ENCODE measurements around the gene CAMSAP1.

DNA sequence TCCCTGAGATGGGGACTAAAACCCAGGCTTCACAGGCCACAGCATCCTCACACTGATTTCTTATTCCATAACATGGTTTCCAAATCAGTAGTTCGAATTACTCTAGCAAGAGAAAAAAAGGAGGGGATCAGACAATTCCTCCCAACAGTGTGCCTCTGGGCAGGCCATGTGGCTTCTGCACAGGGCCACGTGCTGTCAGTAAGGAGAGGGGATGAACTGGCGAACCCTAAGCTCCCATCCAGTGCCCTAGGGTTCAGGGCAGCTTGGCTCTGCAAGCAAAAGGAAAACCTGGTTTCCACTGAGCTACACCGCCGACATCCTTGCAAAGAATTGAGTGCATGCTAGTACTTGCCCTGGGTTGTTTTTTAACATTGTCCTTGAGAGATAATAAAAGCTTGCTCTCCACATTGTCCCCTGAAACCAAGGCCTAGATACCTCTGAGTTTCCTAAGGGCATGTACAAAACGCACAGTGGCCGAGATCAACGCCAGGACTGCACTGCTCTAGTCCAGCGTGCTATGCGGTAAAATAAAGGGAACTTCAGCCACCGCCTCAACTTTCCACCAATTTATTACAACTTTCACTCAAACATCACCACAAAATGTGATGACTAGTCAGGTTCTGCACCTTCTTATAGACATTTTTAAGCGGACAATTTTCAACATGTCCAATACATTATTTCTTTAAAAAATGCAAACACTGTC is 4.5 kb downstream of the CAMSAP1 start:
- TF ChIP-seq YY1 (IDR thresholded peaks at IDR 0.05; ENCODE audit: insufficient read depth, insufficient read length) (no peak), ZNF274 (IDR thresholded peaks at IDR 0.05; ENCODE audit: low read depth, low read length) (no peak), SUZ12 (IDR thresholded peaks at IDR 0.05; ENCODE audit: extremely low read depth, insufficient read depth, insufficient read length) (no peak)
